Measurements from ENCODE around the gene ST3GAL6.
"Not testable (repeated sequence)": the region's sequence is repeated elsewhere in the genome, so short reads cannot be mapped to it uniquely, and the experiment has no call there.

ST3GAL6 gene

GRCh38 chr3:98807561-98807960, 44.4 kb downstream of the ST3GAL6 start:
- no peak for DNase-seq

GRCh38 chr3:98808071-98808470, 44.9 kb downstream of the ST3GAL6 start:
- DNase-seq: no peak

- no peak for DNase-seq
Measured at GRCh38 chr3:98809557-98809956, 46.4 kb downstream of the ST3GAL6 start.

GRCh38 chr3:98811048-98811447, 47.9 kb downstream of the ST3GAL6 start:
- DNase-seq: no peak

- peak; percentile 8 for DNase-seq
Measured at GRCh38 chr3:98812851-98813374, 49.8 kb downstream of the ST3GAL6 start.

GRCh38 chr3:98814817-98815420, 51.8 kb downstream of the ST3GAL6 start:
- no peak for DNase-seq

- DNase-seq: peak; percentile 36
Measured at GRCh38 chr3:98817547-98818041, 54.5 kb downstream of the ST3GAL6 start.

GRCh38 chr3:98821063-98821462, 57.9 kb downstream of the ST3GAL6 start:
- no peak for DNase-seq

- no peak for DNase-seq
Measured at GRCh38 chr3:98823791-98824190, 60.7 kb downstream of the ST3GAL6 start.

GRCh38 chr3:98824256-98824655, 61.1 kb downstream of the ST3GAL6 start:
- no peak for DNase-seq

- no peak for DNase-seq
Measured at GRCh38 chr3:98826126-98826525, 63.0 kb downstream of the ST3GAL6 start.

- no peak for DNase-seq
Measured at GRCh38 chr3:98827221-98827920, 64.2 kb downstream of the ST3GAL6 start.

- no peak for DNase-seq
Measured at GRCh38 chr3:98829246-98829832, 66.2 kb downstream of the ST3GAL6 start.

- DNase-seq: not testable (repeated sequence)
Measured at GRCh38 chr3:98831060-98831459, 67.9 kb downstream of the ST3GAL6 start.

- no peak for DNase-seq
Measured at GRCh38 chr3:98839846-98840245, 76.7 kb downstream of the ST3GAL6 start.

GRCh38 chr3:98843266-98843959, 80.3 kb downstream of the ST3GAL6 start:
- no peak for DNase-seq
